ENCODE measurements around the gene PCDH15. TPM values are rescaled to one million over a fixed set of nuclear protein-coding genes. Genes with fewer than 3 reads are reported as not detected.
A peak's percentile ranks its signal among the peaks of the same experiment; 100 is the strongest.

Gene PCDH15
- total RNA-seq, 1 experiment from 2014 or later, result 0.61 TPM

- Histone ChIP-seq H3K27me3 (ENCODE audit: insufficient read depth, low read length) (no peaks in the 10 kb centered on the region), H3K79me1 (ENCODE audit: insufficient read depth, low read depth, low read length, poor library complexity, severe bottlenecking) (no peaks in the 10 kb centered on the region), H2BK120ac (ENCODE audit: low read depth, low read length, poor library complexity, severe bottlenecking) (no peak overlapping the region), H2BK12ac (ENCODE audit: insufficient read length, low read depth, low read length) (no peak overlapping the region), H4K20me1 (ENCODE audit: control insufficient read depth, insufficient read depth, insufficient read length) (no peaks in the 10 kb centered on the region), H3K56ac (ENCODE audit: insufficient read length, low read depth, low read length) (no peak overlapping the region), H3K4me1 (ENCODE audit: insufficient read depth, low read length) (no peaks in the 10 kb centered on the region), H3T11ph (ENCODE audit: low read length) (no peak overlapping the region), H3K9me3 (ENCODE audit: control insufficient read depth, low read depth, low read length) (no peaks in the 10 kb centered on the region), H3K23me2 (ENCODE audit: insufficient read length, low read depth, low read length, poor library complexity, severe bottlenecking) (no peaks in the 10 kb centered on the region), H2BK5ac (ENCODE audit: insufficient read length, low read length) (no peak overlapping the region), H2BK15ac (ENCODE audit: low read depth, low read length) (no peak overlapping the region), H3K14ac (ENCODE audit: insufficient read depth, low read length) (no peak overlapping the region), H3K4me2 (ENCODE audit: insufficient read depth, insufficient read length, low read length) (no peak overlapping the region), H3K79me2 (ENCODE audit: insufficient read depth, low read length) (no peaks in the 10 kb centered on the region), H2AK5ac (ENCODE audit: insufficient read length, low read length) (no peak overlapping the region), H3K27ac (ENCODE audit: insufficient read length, low read depth, low read length) (no peak overlapping the region), H2AFZ (ENCODE audit: low read length) (no peak overlapping the region), H2BK20ac (ENCODE audit: low read depth, low read length, poor library complexity, severe bottlenecking) (no peak overlapping the region), H3K4ac (ENCODE audit: low read depth, low read length) (no peak overlapping the region), H4K8ac (replicated peaks; ENCODE audit: insufficient read length, low read depth, low read length) (no peak overlapping the region), H3K18ac (ENCODE audit: insufficient read length, low read depth, low read length) (no peak overlapping the region), H4K91ac (ENCODE audit: insufficient read length, low read depth, low read length) (no peak overlapping the region), H3K9ac (ENCODE audit: extremely low read depth, insufficient read length, low read length) (no peak overlapping the region), H3K23ac (ENCODE audit: insufficient read length, low read depth, low read length) (no peak overlapping the region), H4K5ac (ENCODE audit: insufficient read length, low read depth, low read length) (no peak overlapping the region)
- DNase-seq, result peak; percentile 48
- Mint-ChIP-seq H3K27ac (peak overlapping the region in 2 of 3 experiments; percentile 36 to 78; a peak in 2 of 7 replicates), H3K4me1 (peaks cover 0 to 8% of the 10 kb centered on the region in 2 experiments; a peak in 3 of 4 replicates), H3K27me3 (ENCODE audit: low read depth) (no peaks in the 10 kb centered on the region), H3K9me3 (no peaks in the 10 kb centered on the region), H3K36me3 (ENCODE audit: insufficient read depth in 1 of 3, low read depth in 3 of 3) (no peaks in the 10 kb centered on the region), H3K4me3 (no peak overlapping the region)
- WGBS (ENCODE audit: extremely low coverage, insufficient read length, low lambda C conversion rate), result no CpG with 5 or more reads among the region's 5 CpGs
- TF ChIP-seq, protein P1, sequence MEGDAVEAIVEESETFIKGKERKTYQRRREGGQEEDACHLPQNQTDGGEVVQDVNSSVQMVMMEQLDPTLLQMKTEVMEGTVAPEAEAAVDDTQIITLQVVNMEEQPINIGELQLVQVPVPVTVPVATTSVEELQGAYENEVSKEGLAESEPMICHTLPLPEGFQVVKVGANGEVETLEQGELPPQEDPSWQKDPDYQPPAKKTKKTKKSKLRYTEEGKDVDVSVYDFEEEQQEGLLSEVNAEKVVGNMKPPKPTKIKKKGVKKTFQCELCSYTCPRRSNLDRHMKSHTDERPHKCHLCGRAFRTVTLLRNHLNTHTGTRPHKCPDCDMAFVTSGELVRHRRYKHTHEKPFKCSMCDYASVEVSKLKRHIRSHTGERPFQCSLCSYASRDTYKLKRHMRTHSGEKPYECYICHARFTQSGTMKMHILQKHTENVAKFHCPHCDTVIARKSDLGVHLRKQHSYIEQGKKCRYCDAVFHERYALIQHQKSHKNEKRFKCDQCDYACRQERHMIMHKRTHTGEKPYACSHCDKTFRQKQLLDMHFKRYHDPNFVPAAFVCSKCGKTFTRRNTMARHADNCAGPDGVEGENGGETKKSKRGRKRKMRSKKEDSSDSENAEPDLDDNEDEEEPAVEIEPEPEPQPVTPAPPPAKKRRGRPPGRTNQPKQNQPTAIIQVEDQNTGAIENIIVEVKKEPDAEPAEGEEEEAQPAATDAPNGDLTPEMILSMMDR (conservative IDR thresholded peaks at IDR 0.05), result no peak
Observed at GRCh38 chr10:54607983-54608382, 193.0 kb downstream of the PCDH15 start.

All from H9 (cell line).